ENCODE data around the gene APOF. TPM values are rescaled to one million over a fixed set of nuclear protein-coding genes. Genes with fewer than 3 reads are reported as not detected.

APOF gene
- total RNA-seq, 1 donor from 2014 or later = not detected

DNA sequence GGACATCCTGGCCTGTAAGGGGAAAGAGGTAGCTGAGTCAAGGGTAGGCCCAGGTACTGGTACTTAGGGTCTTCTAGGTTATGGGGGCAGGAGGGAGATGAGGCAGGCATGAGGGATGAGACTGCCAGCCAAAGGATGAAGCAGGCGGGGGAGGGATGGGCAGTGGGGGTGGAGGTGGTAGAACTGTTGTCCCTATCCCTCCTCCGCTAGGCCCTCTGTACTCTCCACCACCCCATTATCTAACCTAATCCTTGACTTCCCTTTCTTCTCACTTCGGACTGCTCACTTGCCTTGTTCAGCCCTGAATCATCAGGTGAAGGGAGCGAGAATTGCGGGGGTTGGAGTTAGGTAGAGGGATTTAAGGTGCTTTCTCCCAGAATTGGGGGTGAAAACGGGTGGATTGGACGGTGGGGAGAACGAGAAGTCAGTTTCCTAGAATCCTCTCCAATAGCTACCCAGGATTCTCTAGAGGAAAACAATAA, 29.4 kb downstream of the APOF start:
- Mint-ChIP-seq H3K27ac (ENCODE audit: unreplicated experiment) (peak overlapping the region; percentile 97), H3K36me3 (ENCODE audit: unreplicated experiment) (peaks cover 3% of the 10 kb centered on the region), H3K4me1 (ENCODE audit: unreplicated experiment) (peaks cover 17% of the 10 kb centered on the region), H3K27me3 (ENCODE audit: unreplicated experiment) (no peaks in the 10 kb centered on the region), H3K4me3 (ENCODE audit: unreplicated experiment) (peak overlapping the region; percentile 82), H3K9me3 (ENCODE audit: unreplicated experiment) (no peaks in the 10 kb centered on the region)
- TF ChIP-seq, protein P1, sequence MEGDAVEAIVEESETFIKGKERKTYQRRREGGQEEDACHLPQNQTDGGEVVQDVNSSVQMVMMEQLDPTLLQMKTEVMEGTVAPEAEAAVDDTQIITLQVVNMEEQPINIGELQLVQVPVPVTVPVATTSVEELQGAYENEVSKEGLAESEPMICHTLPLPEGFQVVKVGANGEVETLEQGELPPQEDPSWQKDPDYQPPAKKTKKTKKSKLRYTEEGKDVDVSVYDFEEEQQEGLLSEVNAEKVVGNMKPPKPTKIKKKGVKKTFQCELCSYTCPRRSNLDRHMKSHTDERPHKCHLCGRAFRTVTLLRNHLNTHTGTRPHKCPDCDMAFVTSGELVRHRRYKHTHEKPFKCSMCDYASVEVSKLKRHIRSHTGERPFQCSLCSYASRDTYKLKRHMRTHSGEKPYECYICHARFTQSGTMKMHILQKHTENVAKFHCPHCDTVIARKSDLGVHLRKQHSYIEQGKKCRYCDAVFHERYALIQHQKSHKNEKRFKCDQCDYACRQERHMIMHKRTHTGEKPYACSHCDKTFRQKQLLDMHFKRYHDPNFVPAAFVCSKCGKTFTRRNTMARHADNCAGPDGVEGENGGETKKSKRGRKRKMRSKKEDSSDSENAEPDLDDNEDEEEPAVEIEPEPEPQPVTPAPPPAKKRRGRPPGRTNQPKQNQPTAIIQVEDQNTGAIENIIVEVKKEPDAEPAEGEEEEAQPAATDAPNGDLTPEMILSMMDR (IDR thresholded peaks at IDR 0.05) = no peak
- DNase-seq (ENCODE audit: extremely low spot score, unreplicated experiment) = no peak

DNA sequence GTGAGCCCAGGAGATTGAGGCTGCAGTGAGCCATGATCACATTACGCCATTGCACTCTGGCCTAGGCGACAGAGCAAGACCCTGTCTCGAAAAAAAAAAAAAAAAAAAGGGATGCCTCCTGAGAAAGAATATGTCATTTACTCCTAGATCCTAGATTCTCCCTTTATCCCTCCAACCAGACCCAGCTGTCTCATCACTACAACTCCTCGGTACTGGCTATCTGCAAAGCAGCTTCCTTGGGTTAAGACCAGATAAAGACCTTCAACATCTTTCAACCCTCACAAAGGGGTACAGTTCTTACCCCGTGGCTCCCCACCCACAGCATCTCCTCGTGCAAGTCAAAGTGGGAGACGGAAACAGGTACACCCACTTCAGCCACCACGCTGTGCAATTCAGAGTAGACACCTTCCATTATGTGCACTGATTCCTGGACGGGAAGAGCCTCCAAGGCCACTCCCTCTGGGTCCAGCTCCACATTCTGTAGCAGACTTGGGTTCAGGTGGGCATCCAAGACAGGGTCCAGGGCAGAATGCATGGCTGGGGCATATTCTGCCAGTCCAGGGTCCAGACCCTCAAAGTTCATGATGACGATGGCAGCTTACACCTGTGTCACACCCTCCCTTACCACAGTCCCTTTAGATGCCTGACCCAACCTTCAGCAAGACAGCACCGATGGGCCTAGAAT, 30.0 kb downstream of the APOF start:
- no peaks in the 10 kb centered on the region for H3K9me3 Mint-ChIP-seq (ENCODE audit: unreplicated experiment)
- H3K27me3 Mint-ChIP-seq (ENCODE audit: unreplicated experiment) = no peaks in the 10 kb centered on the region
- TF ChIP-seq, protein P1 (IDR thresholded peaks at IDR 0.05) = no peak
- no peak for DNase-seq (ENCODE audit: extremely low spot score, unreplicated experiment)
- peak overlapping the region; percentile 82 for H3K4me3 Mint-ChIP-seq (ENCODE audit: unreplicated experiment)
- peaks cover 3% of the 10 kb centered on the region for H3K36me3 Mint-ChIP-seq (ENCODE audit: unreplicated experiment)
- H3K27ac Mint-ChIP-seq (ENCODE audit: unreplicated experiment) = peak overlapping the region; percentile 97
- H3K4me1 Mint-ChIP-seq (ENCODE audit: unreplicated experiment) = peaks cover 17% of the 10 kb centered on the region

DNA sequence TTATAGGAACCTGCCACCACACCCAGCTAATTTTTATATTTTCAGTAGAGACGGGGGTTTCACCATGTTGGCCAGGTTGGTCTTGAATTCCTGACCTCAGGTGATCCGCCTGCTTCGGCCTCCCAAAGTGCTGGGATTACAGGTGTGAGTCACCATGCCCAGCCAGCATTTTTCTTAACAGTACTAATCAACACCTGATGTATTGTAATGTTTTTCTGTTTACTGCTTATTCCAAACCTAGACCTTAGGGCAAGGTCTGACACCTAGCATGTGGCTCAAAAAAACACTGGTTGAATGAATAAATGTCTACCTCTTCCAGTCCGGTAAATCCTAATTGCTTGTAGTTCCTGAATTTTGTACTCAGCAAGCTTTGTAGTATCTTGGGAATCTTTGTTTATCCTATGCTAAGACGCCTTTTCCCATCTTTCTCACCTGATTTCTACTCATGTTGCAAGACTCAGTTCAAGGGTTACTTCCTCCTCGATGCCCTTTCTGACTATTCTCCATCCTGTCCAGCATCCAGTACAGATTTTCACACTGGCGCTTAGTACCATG, 31.6 kb downstream of the APOF start:
- Mint-ChIP-seq H3K27ac (ENCODE audit: unreplicated experiment) (no peak overlapping the region), H3K36me3 (ENCODE audit: unreplicated experiment) (peaks cover 11% of the 10 kb centered on the region), H3K4me1 (ENCODE audit: unreplicated experiment) (peaks cover 17% of the 10 kb centered on the region), H3K9me3 (ENCODE audit: unreplicated experiment) (no peaks in the 10 kb centered on the region), H3K4me3 (ENCODE audit: unreplicated experiment) (no peak overlapping the region), H3K27me3 (ENCODE audit: unreplicated experiment) (no peaks in the 10 kb centered on the region)
- no peak for DNase-seq (ENCODE audit: extremely low spot score, unreplicated experiment)
- TF ChIP-seq, protein P1 (IDR thresholded peaks at IDR 0.05) = no peak

DNA sequence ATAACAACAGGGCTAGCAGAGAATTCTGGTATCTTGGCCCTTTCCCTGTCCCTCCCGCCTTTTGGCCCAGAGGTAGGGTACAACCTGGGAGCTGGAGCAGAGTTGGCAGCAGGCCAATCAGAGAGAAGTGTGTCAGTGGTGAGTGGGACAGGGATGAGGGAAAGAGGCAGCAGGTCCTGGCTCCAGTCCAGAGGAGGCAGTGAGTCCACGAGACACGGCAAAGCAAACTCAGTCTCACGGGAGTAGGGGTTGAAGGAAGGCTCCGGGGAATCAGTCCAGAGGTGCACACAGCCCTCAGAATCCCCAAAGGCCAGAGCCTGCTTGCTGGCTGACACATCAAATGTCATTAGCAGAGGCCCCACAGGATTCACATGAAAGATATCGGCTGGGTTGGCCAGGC, 36.1 kb downstream of the APOF start:
- no peak overlapping the region for H3K27ac Mint-ChIP-seq (ENCODE audit: unreplicated experiment)
- peaks cover 30% of the 10 kb centered on the region for H3K36me3 Mint-ChIP-seq (ENCODE audit: unreplicated experiment)
- no peaks in the 10 kb centered on the region for H3K9me3 Mint-ChIP-seq (ENCODE audit: unreplicated experiment)
- no peak for DNase-seq (ENCODE audit: extremely low spot score, unreplicated experiment)
- H3K4me1 Mint-ChIP-seq (ENCODE audit: unreplicated experiment) = no peaks in the 10 kb centered on the region
- TF ChIP-seq, protein P1 (IDR thresholded peaks at IDR 0.05) = no peak
- H3K27me3 Mint-ChIP-seq (ENCODE audit: unreplicated experiment) = no peaks in the 10 kb centered on the region
- H3K4me3 Mint-ChIP-seq (ENCODE audit: unreplicated experiment) = no peak overlapping the region

DNA sequence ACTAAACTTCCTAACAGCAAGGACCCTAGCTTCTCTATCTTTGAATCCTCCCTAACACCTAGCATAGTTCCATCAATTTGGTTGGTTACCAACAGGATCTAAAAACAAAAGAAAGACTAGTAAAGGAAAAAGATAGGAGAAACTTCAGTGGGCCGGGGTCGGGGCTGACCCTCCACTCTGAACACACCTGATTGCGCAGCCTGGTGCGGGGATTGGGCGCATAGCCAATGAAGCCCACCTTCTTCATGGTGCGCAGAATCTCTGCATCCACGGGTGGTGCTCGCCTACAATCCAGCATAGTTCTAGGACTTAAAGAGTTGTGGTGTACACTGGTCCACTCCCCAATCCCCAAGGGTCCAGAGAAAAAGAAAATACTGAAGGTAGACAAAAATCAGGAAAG, 36.5 kb downstream of the APOF start:
- Mint-ChIP-seq H3K4me1 (ENCODE audit: unreplicated experiment) (no peaks in the 10 kb centered on the region), H3K9me3 (ENCODE audit: unreplicated experiment) (no peaks in the 10 kb centered on the region), H3K36me3 (ENCODE audit: unreplicated experiment) (peaks cover 27% of the 10 kb centered on the region), H3K27me3 (ENCODE audit: unreplicated experiment) (no peaks in the 10 kb centered on the region), H3K27ac (ENCODE audit: unreplicated experiment) (no peak overlapping the region), H3K4me3 (ENCODE audit: unreplicated experiment) (no peak overlapping the region)
- TF ChIP-seq, protein P1 (IDR thresholded peaks at IDR 0.05) = no peak
- no peak for DNase-seq (ENCODE audit: extremely low spot score, unreplicated experiment)
